Measurements from ENCODE around the gene CCDC77. TPM values are rescaled to one million over a fixed set of nuclear protein-coding genes. Genes with fewer than 3 reads are reported as not detected.

Gene CCDC77
- total RNA-seq, 1 donor from 2014 or later = 14.6 TPM

DNA sequence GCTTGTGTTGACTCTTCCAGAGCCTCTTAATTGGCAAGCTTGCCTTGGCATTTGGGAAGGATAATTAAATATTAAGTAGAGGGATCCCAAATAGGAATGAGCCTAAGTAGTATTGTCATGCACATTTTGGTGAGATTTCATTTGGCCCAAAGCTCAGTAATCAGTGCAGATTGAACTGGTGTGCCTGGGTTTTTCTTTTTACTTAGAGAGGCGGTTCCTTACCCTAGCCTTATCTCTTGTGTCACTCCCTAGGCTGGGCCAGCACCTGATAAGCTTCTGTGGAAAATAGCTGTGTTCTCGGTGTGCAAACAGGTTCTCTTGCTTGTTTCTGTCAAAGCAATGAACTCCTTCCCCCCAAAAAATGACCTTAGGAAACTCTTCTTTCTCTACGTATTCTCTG, 49.0 kb downstream of the CCDC77 start:
- Histone ChIP-seq H3K4me1 (ENCODE audit: control insufficient read depth in 3 of 3, insufficient read depth in 3 of 3, low read length in 3 of 3) (no peaks in the 10 kb centered on the region), H3K9me3 (ENCODE audit: control insufficient read depth in 3 of 3, low read length in 3 of 3) (no peaks in the 10 kb centered on the region), H3K27me3 (ENCODE audit: control insufficient read depth in 3 of 3, insufficient read depth in 3 of 3, low read length in 3 of 3) (peaks cover 0 to 4% (median 3%) of the 10 kb centered on the region in 3 donors)

DNA sequence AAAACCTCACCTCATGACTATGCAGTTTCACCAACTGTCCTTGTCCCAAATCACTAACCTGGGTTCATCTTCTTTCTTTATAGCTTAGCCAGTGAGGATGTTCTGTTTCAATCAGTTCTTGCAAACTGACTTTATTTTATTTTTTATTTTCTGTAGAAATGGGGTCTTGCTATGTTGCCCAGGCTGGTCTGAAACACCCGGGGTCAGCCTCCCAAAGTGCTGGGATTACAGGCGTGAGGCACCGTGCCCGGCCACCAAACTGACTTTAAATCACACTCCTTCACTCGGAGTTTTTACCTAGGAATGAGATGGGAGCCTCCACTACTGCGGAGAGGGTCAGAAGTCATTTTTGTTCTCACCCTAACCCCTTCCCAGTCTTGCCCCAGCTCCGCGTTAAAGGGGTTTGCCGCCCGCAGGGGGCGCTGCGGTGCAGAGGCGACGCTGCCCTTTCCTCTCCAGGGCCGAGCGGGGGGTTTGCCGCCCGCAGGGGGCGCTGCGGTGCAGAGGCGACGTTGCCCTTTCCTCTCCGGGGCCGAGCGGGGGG, 51.3 kb downstream of the CCDC77 start:
- peaks cover 1 to 4% (median 3%) of the 10 kb centered on the region in 3 donors for H3K27me3 ChIP-seq (ENCODE audit: control insufficient read depth in 3 of 3, insufficient read depth in 3 of 3, low read length in 3 of 3)
- no peaks in the 10 kb centered on the region for H3K36me3 ChIP-seq (ENCODE audit: control insufficient read depth in 3 of 3, insufficient read depth in 3 of 3, low read length in 3 of 3)
- no peak overlapping the region for H3K9ac ChIP-seq (ENCODE audit: low read depth in 1 of 3, low read length in 3 of 3)
- no peak overlapping the region for H3K27ac ChIP-seq (ENCODE audit: low read depth, low read length)
- H3K9me3 ChIP-seq (ENCODE audit: control insufficient read depth in 3 of 3, low read length in 3 of 3) = no peaks in the 10 kb centered on the region
- no peaks in the 10 kb centered on the region for H3K4me1 ChIP-seq (ENCODE audit: control insufficient read depth in 3 of 3, insufficient read depth in 3 of 3, low read length in 3 of 3)
- H3K4me3 ChIP-seq (ENCODE audit: low read length in 3 of 3) = no peak overlapping the region

More for the DNA sequence above, 49.0 kb downstream of the CCDC77 start:
- Histone ChIP-seq H3K9ac (ENCODE audit: low read depth in 1 of 3, low read length in 3 of 3) (no peak overlapping the region), H3K4me3 (ENCODE audit: low read length in 3 of 3) (no peak overlapping the region), H3K36me3 (ENCODE audit: control insufficient read depth in 3 of 3, insufficient read depth in 3 of 3, low read length in 3 of 3) (no peaks in the 10 kb centered on the region), H3K27ac (ENCODE audit: low read depth, low read length) (no peak overlapping the region)

DNA sequence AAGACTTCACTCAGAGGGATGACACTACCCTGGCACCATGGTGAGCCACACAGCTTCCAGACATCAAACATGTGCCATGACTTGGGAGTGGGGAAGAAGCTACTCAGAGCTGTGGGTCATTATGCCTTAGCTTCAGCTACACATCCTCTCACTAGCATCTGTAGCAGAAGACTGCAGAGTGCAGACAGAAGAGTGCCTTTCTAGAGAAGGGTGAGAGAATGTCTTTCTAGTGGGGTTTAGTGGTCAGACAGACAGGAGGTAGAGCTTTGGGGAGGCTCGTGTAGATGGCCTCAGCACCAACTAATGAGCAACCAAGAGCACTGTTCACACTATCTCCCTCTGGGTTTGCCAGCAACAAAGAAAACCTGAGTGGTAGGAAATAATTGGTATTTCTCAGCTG, 53.4 kb downstream of the CCDC77 start:
- Histone ChIP-seq H3K36me3 (ENCODE audit: control insufficient read depth in 3 of 3, insufficient read depth in 3 of 3, low read length in 3 of 3) (no peaks in the 10 kb centered on the region), H3K27ac (ENCODE audit: low read depth, low read length) (no peak overlapping the region), H3K9ac (ENCODE audit: low read depth in 1 of 3, low read length in 3 of 3) (no peak overlapping the region), H3K4me1 (ENCODE audit: control insufficient read depth in 3 of 3, insufficient read depth in 3 of 3, low read length in 3 of 3) (peaks cover 6 to 7% (median 6%) of the 10 kb centered on the region in 3 donors), H3K27me3 (ENCODE audit: control insufficient read depth in 3 of 3, insufficient read depth in 3 of 3, low read length in 3 of 3) (peaks cover 6 to 11% (median 9%) of the 10 kb centered on the region in 3 donors), H3K9me3 (ENCODE audit: control insufficient read depth in 3 of 3, low read length in 3 of 3) (no peaks in the 10 kb centered on the region), H3K4me3 (ENCODE audit: low read length in 3 of 3) (no peak overlapping the region)

DNA sequence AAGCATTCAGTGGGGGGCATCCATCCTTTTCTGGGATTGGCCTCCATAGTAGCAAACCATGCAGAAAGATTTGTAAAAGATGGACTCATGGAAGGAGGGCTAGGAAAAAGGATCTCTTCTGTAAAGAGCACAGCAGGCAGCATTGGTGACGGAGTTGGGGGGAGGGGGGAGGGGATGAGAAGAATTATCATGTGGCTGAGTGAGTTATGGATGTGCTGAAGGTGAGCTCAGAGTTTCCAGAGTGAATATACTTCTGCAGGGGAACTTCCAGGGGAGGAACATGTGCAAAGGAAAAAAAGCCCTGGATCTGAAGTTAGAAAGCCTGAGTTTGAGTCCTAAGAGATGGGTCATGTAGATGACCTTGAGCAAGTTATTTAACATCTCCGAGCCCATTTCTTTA, 54.4 kb downstream of the CCDC77 start:
- peaks cover 6 to 11% (median 9%) of the 10 kb centered on the region in 3 donors for H3K27me3 ChIP-seq (ENCODE audit: control insufficient read depth in 3 of 3, insufficient read depth in 3 of 3, low read length in 3 of 3)
- H3K4me3 ChIP-seq (ENCODE audit: low read length in 3 of 3) = no peak overlapping the region
- H3K9ac ChIP-seq (ENCODE audit: low read depth in 1 of 3, low read length in 3 of 3) = no peak overlapping the region
- H3K27ac ChIP-seq (ENCODE audit: low read depth, low read length) = no peak overlapping the region
- no peaks in the 10 kb centered on the region for H3K9me3 ChIP-seq (ENCODE audit: control insufficient read depth in 3 of 3, low read length in 3 of 3)
- peaks cover 6 to 7% (median 7%) of the 10 kb centered on the region in 3 donors for H3K4me1 ChIP-seq (ENCODE audit: control insufficient read depth in 3 of 3, insufficient read depth in 3 of 3, low read length in 3 of 3)
- no peaks in the 10 kb centered on the region for H3K36me3 ChIP-seq (ENCODE audit: control insufficient read depth in 3 of 3, insufficient read depth in 3 of 3, low read length in 3 of 3)

DNA sequence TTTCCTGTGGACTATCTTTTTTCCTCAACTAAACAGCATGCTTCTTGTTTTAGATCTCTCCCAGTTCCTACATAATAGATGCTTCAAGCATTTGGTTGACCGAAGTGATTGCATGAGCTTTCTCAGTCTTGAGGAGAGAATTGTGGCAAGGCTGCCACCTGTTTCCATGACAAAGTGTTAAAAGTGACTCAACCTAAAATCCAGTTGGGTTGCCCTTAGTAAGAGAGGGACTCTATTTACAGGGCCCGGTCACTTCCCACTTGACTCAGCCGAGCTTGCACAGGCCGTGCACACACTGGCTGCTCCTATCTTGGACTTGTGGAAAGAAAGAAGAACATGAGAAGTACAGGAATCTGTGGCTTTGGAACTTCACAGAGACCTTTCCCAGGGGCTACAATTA, 56.2 kb downstream of the CCDC77 start:
- Histone ChIP-seq H3K27ac (ENCODE audit: low read depth, low read length) (no peak overlapping the region), H3K4me1 (ENCODE audit: control insufficient read depth in 3 of 3, insufficient read depth in 3 of 3, low read length in 3 of 3) (peaks cover 6 to 8% (median 7%) of the 10 kb centered on the region in 3 donors), H3K9ac (ENCODE audit: low read depth in 1 of 3, low read length in 3 of 3) (no peak overlapping the region), H3K36me3 (ENCODE audit: control insufficient read depth in 3 of 3, insufficient read depth in 3 of 3, low read length in 3 of 3) (no peaks in the 10 kb centered on the region), H3K27me3 (ENCODE audit: control insufficient read depth in 3 of 3, insufficient read depth in 3 of 3, low read length in 3 of 3) (peaks cover 6 to 8% (median 6%) of the 10 kb centered on the region in 3 donors), H3K9me3 (ENCODE audit: control insufficient read depth in 3 of 3, low read length in 3 of 3) (no peaks in the 10 kb centered on the region), H3K4me3 (ENCODE audit: low read length in 3 of 3) (no peak overlapping the region)

DNA sequence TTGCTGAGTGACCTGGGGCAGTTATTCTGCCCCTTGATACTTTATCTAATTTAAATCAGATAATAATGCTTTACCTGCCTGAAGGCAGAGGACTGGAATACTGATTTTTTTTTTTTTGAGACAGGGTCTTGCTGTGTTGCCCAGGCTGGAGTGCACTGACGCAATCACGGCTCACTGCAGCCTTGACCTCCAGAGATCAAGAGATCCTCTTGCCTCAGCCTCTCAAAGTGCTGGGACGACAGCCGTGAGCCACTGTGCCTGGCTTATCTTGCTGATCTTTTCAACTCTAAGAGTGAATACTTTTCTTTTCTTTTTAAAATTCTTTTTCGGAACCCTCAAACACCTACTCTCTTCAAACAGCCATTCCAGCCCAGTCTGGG, 57.6 kb downstream of the CCDC77 start:
- Histone ChIP-seq H3K9ac (ENCODE audit: low read depth in 1 of 3, low read length in 3 of 3) (peak overlapping the region; percentile 5 to 66 (median 46)), H3K4me1 (ENCODE audit: control insufficient read depth in 3 of 3, insufficient read depth in 3 of 3, low read length in 3 of 3) (peaks cover 7 to 11% (median 8%) of the 10 kb centered on the region in 3 donors), H3K9me3 (ENCODE audit: control insufficient read depth in 3 of 3, low read length in 3 of 3) (no peaks in the 10 kb centered on the region), H3K27ac (ENCODE audit: low read depth, low read length) (no peak overlapping the region), H3K36me3 (ENCODE audit: control insufficient read depth in 3 of 3, insufficient read depth in 3 of 3, low read length in 3 of 3) (no peaks in the 10 kb centered on the region), H3K27me3 (ENCODE audit: control insufficient read depth in 3 of 3, insufficient read depth in 3 of 3, low read length in 3 of 3) (peaks cover 6 to 8% (median 6%) of the 10 kb centered on the region in 3 donors), H3K4me3 (ENCODE audit: low read length in 3 of 3) (peak overlapping the region; percentile 58 to 77 (median 75))

DNA sequence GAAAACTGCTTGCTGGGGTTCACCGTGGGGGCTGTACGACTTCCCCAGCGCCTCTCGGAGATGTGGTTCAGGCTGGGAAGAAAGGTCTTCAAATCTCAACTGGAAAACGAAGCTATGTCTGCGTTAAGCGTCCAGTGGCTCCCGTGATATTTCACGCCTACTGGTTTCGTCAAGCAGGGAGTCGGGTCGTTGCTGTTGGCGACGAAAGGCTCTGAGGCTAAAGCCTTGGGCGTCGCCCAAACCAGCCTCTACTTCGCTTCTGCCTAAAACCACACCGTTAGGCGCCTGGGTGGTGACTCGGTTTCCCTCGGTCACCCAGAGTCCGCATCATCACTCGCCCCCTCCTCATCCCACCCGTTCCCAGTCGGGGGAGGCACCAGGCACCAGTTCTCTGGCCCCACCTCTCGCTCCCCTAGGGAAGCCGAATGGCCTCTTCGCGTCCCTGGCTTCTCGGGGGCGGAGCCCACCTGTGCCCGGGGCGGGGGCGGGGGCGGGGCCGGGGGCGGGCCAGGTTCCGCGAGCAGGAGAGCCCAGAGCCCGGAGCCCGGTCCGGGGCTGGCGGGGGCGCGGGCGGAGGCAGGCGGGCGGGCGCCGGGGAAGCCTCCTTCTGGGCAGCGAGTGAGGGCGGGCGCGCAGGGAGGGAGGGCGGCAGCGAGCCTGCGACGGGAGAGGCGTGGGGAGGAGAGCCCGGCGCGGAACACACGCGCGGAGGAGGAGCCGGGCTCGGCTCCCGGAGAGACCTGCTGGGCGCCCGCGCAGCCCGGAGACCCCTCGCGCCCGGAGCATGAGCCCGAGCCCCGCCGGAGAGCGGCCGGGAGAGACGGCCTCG, 58.2 kb downstream of the CCDC77 start, which contains the start of gene B4GALNT3:
Gene B4GALNT3, plus strand, starts transcription at position 510 of the 829 bp plus-strand sequence. CDS start 438 bp downstream, outside the sequence.
- H3K4me3 ChIP-seq (ENCODE audit: low read length in 3 of 3) = peak within 1 kb of the TSS; percentile 58 to 77 (median 75)
- no peak within 1 kb of the TSS for H3K27ac ChIP-seq (ENCODE audit: low read depth, low read length)
- H3K9ac ChIP-seq (ENCODE audit: low read depth in 1 of 3, low read length in 3 of 3) = peak within 1 kb of the TSS; percentile 5 to 72 (median 46)
- H3K4me1 ChIP-seq (ENCODE audit: control insufficient read depth in 3 of 3, insufficient read depth in 3 of 3, low read length in 3 of 3) = peaks cover 7 to 14% (median 9%) of the 10 kb centered on the region in 3 donors
- H3K9me3 ChIP-seq (ENCODE audit: control insufficient read depth in 3 of 3, low read length in 3 of 3) = no peaks in the 10 kb centered on the region
- H3K36me3 ChIP-seq (ENCODE audit: control insufficient read depth in 3 of 3, insufficient read depth in 3 of 3, low read length in 3 of 3) = no peaks in the 10 kb centered on the region
- H3K27me3 ChIP-seq (ENCODE audit: control insufficient read depth in 3 of 3, insufficient read depth in 3 of 3, low read length in 3 of 3) = peaks cover 6 to 8% (median 6%) of the 10 kb centered on the region in 3 donors

DNA sequence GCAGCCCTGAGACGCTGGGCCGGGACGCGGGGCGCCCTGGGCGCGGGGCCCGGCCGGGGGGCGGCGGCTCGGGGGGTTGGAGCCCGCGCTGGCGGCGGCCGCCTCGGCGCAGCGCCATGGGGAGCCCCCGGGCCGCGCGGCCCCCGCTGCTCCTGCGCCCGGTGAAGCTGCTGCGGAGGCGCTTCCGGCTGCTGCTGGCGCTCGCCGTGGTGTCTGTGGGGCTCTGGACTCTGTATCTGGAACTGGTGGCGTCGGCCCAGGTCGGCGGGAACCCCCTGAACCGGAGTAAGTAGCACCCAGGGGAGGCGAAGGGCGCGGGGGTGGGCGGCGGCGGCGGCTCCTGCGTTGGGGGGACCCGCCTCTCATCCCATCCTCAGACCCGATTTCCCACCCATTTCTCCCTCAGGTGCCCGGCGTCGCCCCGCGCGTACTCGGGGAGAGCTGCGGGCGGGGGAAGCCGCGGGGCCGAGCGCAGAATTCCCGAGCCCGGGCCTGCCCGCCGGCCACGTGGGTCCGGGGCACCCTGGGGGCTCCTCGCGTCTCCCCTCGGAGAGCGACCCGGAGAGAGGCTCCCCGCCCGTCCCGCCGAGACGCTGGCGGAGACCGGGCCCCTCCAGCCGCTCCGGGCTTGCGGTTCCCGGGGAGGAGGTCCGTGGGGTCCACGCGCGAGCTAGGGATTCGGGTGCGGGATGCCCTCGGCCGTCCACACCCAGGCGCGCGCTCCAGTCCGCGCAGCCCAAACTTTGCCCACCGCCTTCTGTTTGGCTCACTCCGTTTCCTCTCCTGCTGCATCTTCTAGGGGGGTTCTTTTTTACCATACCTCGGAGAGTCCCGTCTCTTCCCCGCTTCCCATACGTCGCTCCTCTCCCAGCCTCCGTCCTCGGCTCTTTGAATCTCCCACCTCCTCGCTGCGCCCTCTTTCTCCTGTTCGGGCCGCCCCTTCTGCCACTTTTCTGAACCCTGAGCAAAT, 59.1 kb downstream of the CCDC77 start:
- H3K4me3 ChIP-seq (ENCODE audit: low read length in 3 of 3) = peak overlapping the region in 2 of 3 donors; percentile 60 to 77
- H3K36me3 ChIP-seq (ENCODE audit: control insufficient read depth in 3 of 3, insufficient read depth in 3 of 3, low read length in 3 of 3) = no peaks in the 10 kb centered on the region
- peak overlapping the region in 2 of 3 donors; percentile 17 to 72 for H3K9ac ChIP-seq (ENCODE audit: low read depth in 1 of 3, low read length in 3 of 3)
- no peaks in the 10 kb centered on the region for H3K9me3 ChIP-seq (ENCODE audit: control insufficient read depth in 3 of 3, low read length in 3 of 3)
- H3K27ac ChIP-seq (ENCODE audit: low read depth, low read length) = no peak overlapping the region
- peaks cover 6 to 8% (median 6%) of the 10 kb centered on the region in 3 donors for H3K27me3 ChIP-seq (ENCODE audit: control insufficient read depth in 3 of 3, insufficient read depth in 3 of 3, low read length in 3 of 3)
- peaks cover 11 to 21% (median 18%) of the 10 kb centered on the region in 3 donors for H3K4me1 ChIP-seq (ENCODE audit: control insufficient read depth in 3 of 3, insufficient read depth in 3 of 3, low read length in 3 of 3)

DNA sequence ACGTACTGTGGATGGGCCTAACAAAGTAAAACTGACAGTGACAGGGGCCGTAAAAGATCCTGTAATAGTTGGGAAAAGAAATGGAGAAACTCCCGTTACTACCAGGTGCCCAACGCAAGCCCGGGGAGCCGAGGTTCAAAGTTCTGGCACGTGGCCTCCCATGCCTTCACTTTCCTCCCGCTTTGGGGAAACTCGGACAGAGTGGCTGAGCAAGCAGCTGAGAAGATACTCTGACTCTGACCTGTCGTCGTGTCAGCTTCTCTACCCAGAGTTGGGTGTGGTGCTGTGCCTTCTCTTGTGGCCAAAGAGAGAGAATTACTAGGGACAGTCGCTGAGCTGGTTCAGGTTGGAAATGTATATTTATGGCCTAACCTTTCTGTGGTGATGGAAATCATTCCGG, 60.0 kb downstream of the CCDC77 start:
- no peak overlapping the region for H3K9ac ChIP-seq (ENCODE audit: low read depth in 1 of 3, low read length in 3 of 3)
- peaks cover 6 to 8% (median 6%) of the 10 kb centered on the region in 3 donors for H3K27me3 ChIP-seq (ENCODE audit: control insufficient read depth in 3 of 3, insufficient read depth in 3 of 3, low read length in 3 of 3)
- H3K4me3 ChIP-seq (ENCODE audit: low read length in 3 of 3) = no peak overlapping the region
- H3K27ac ChIP-seq (ENCODE audit: low read depth, low read length) = no peak overlapping the region
- H3K9me3 ChIP-seq (ENCODE audit: control insufficient read depth in 3 of 3, low read length in 3 of 3) = no peaks in the 10 kb centered on the region
- peaks cover 11 to 28% (median 24%) of the 10 kb centered on the region in 3 donors for H3K4me1 ChIP-seq (ENCODE audit: control insufficient read depth in 3 of 3, insufficient read depth in 3 of 3, low read length in 3 of 3)
- H3K36me3 ChIP-seq (ENCODE audit: control insufficient read depth in 3 of 3, insufficient read depth in 3 of 3, low read length in 3 of 3) = no peaks in the 10 kb centered on the region

Data from skeletal muscle tissue (tissue), 4 donors.